IMR-90 (cell line): ENCODE measurements around the gene CCDC148. TPM values are rescaled to one million over a fixed set of nuclear protein-coding genes. Genes with fewer than 3 reads are reported as not detected.

Source experiments
- ATAC-seq: fragments of 200-7000 bp; cut with Tn5 transposase; 2 replicates; pipeline ENCODE4 v1.9.1; 2020; ENCODE audit warnings: low read depth, mild to moderate bottlenecking, moderate library complexity
- BruUV-seq: library from RNA; stranded (reverse); fragments of 400-500 nt; replicated peaks from 2 replicates; lab custom pipeline; 2021; lab: Mats Ljungman, UMichigan
- CTCF ChIA-PET: fragments of 300-600 bp; formaldehyde crosslinking; extraction: SDS; loops from one replicate; lab custom pipeline; 2021; ENCODE audit warnings: antibody characterized with exemption; lab: Yijun Ruan, JAX
- POLR2A ChIA-PET: fragments of 300-600 bp; sonication (Branson Sonifier 250); formaldehyde crosslinking; loops from one replicate; lab custom pipeline; 2022; ENCODE audit warnings: antibody characterized with exemption; ENCODE audit not compliant: unreplicated experiment; lab: Charles Lee
- DNase-seq: peaks from one replicate; pipeline ENCODE4 v3.0.0; 2013
- H2AFZ ChIP-seq: replicated peaks from 2 replicates; pipeline ENCODE3; 2013; ENCODE audit warnings: low read length, mild to moderate bottlenecking; ENCODE audit not compliant: poor library complexity
- H2AK5ac ChIP-seq: 2 replicates; pipeline ENCODE4 v1.6.1; 2013; ENCODE audit warnings: low read depth, low read length, inconsistent platforms
- H2AK9ac ChIP-seq: replicated peaks from 2 replicates; pipeline ENCODE3; 2013; ENCODE audit warnings: mild to moderate bottlenecking, low read depth, low read length, moderate library complexity; ENCODE audit not compliant: poor library complexity
- H2BK120ac ChIP-seq: 2 replicates; pipeline ENCODE4 v1.6.1; 2013; ENCODE audit warnings: low read depth, low read length, inconsistent platforms
- H2BK15ac ChIP-seq: 3 replicates; pipeline ENCODE4 v1.6.1; 2013; ENCODE audit warnings: low read depth, low read length, inconsistent platforms
- H2BK20ac ChIP-seq: 2 replicates; pipeline ENCODE4 v1.6.1; 2013; ENCODE audit warnings: low read depth, mild to moderate bottlenecking, inconsistent platforms, low read length, moderate library complexity
- H2BK5ac ChIP-seq: 2 replicates; pipeline ENCODE4 v1.6.1; 2013; ENCODE audit warnings: mild to moderate bottlenecking, low read depth, low read length, inconsistent platforms; ENCODE audit not compliant: poor library complexity, severe bottlenecking
- H3K14ac ChIP-seq: replicated peaks from 2 replicates; pipeline ENCODE4 v1.6.1; 2013; ENCODE audit warnings: low read depth, low read length, inconsistent platforms
- H3K18ac ChIP-seq: 2 replicates; pipeline ENCODE4 v1.6.1; 2013; ENCODE audit warnings: low read depth, low read length, control low read depth
- H3K23ac ChIP-seq: 2 replicates; pipeline ENCODE4 v1.6.1; 2013; ENCODE audit warnings: low read depth, low read length, inconsistent platforms
- H3K27ac ChIP-seq: 2 replicates; pipeline ENCODE4 v1.5.1; 2013; ENCODE audit warnings: mild to moderate bottlenecking, control low read depth, low read length; ENCODE audit not compliant: insufficient read depth
- H3K27me3 ChIP-seq: 2 replicates; pipeline ENCODE4 v1.6.1; 2013; ENCODE audit warnings: low read length; ENCODE audit not compliant: control insufficient read depth, insufficient read depth
- H3K36me3 ChIP-seq: 2 replicates; pipeline ENCODE4 v1.6.1; 2013; ENCODE audit warnings: low read length, mixed read lengths; ENCODE audit not compliant: control insufficient read depth, insufficient read depth
- H3K4ac ChIP-seq: 2 replicates; pipeline ENCODE4 v1.6.1; 2013; ENCODE audit warnings: low read depth, low read length, inconsistent platforms
- H3K4me1 ChIP-seq: 2 replicates; pipeline ENCODE4 v1.6.1; 2013; ENCODE audit warnings: low read length, mixed read lengths; ENCODE audit not compliant: control insufficient read depth, insufficient read depth
- H3K4me2 ChIP-seq: 2 replicates; pipeline ENCODE4 v1.6.1; 2013; ENCODE audit warnings: low read depth, mild to moderate bottlenecking, control low read depth, low read length, moderate library complexity
- H3K4me3 ChIP-seq: 2 replicates; pipeline ENCODE4 v1.5.1; 2013; ENCODE audit warnings: low read depth, mild to moderate bottlenecking, control low read depth, low read length, moderate library complexity; ENCODE audit not compliant: insufficient read depth
- H3K56ac ChIP-seq: 2 replicates; pipeline ENCODE4 v1.6.1; 2013; ENCODE audit warnings: low read length, inconsistent platforms; ENCODE audit not compliant: insufficient read depth; ENCODE audit errors: extremely low read depth
- H3K79me1 ChIP-seq, 2 experiments: 2 replicates each; pipeline ENCODE4 v1.6.1; 2013; ENCODE audit warnings: low read length in 2 of 2, inconsistent platforms in 1 of 2, low read depth in 1 of 2
- H3K9ac ChIP-seq: 2 replicates; pipeline ENCODE4 v1.6.1; 2013; ENCODE audit warnings: low read depth, low read length, control low read depth
- H3K9me1 ChIP-seq: 2 replicates; pipeline ENCODE4 v1.6.1; 2013; ENCODE audit warnings: low read length, inconsistent platforms; ENCODE audit not compliant: insufficient read depth
- H3K9me3 ChIP-seq: 2 replicates; pipeline ENCODE4 v1.6.1; 2013; ENCODE audit warnings: low read length; ENCODE audit not compliant: control insufficient read depth, insufficient read depth
- H4K20me1 ChIP-seq: 2 replicates; pipeline ENCODE4 v1.6.1; 2013; ENCODE audit warnings: low read length, inconsistent platforms; ENCODE audit not compliant: insufficient read depth
- H4K5ac ChIP-seq: 2 replicates; pipeline ENCODE4 v1.6.1; 2013; ENCODE audit warnings: mild to moderate bottlenecking, low read depth, low read length, control low read depth
- H4K8ac ChIP-seq, 2 experiments: 2 replicates each; pipeline ENCODE4 v1.6.1; 2013; ENCODE audit warnings: low read depth in 2 of 2, low read length in 2 of 2, control low read depth in 1 of 2, inconsistent platforms in 1 of 2
- H4K91ac ChIP-seq: 2 replicates; pipeline ENCODE4 v1.6.1; 2013; ENCODE audit warnings: low read depth, low read length, inconsistent platforms; ENCODE audit not compliant: insufficient read depth
- BHLHE40 ChIP-seq: fragments of 150-350 bp; IDR thresholded peaks from 2 replicates; pipeline ENCODE4 v1.6.1; 2016; ENCODE audit warnings: mild to moderate bottlenecking, low read depth, low read length
- CEBPB ChIP-seq: IDR thresholded peaks from 2 replicates; pipeline ENCODE4 v1.6.1; 2012; ENCODE audit warnings: low read depth, low read length, improper control_type of control experiment
- CHD1 ChIP-seq: IDR thresholded peaks from 2 replicates; pipeline ENCODE4 v1.6.1; 2012; ENCODE audit warnings: low read depth, low read length, improper control_type of control experiment
- ELK1 ChIP-seq: fragments of 150-350 bp; IDR thresholded peaks from 2 replicates; pipeline ENCODE4 v1.6.1; 2016; ENCODE audit warnings: low read depth, mild to moderate bottlenecking, low read length, moderate library complexity, borderline replicate concordance
- FOS ChIP-seq: fragments of 150-350 bp; IDR thresholded peaks from 2 replicates; pipeline ENCODE4 v1.6.1; 2016; ENCODE audit warnings: low read depth, low read length
- MAFK ChIP-seq: IDR thresholded peaks from 2 replicates; pipeline ENCODE4 v1.6.1; 2012; ENCODE audit warnings: low read depth, low read length, improper control_type of control experiment
- MAZ ChIP-seq: IDR thresholded peaks from 2 replicates; pipeline ENCODE4 v1.6.1; 2012; ENCODE audit warnings: low read depth, mild to moderate bottlenecking, low read length, improper control_type of control experiment, moderate library complexity, borderline replicate concordance
- MXI1 ChIP-seq: IDR thresholded peaks from 2 replicates; pipeline ENCODE4 v1.6.1; 2012; ENCODE audit warnings: low read depth, mild to moderate bottlenecking, low read length, moderate library complexity, borderline replicate concordance
- NFE2L2 ChIP-seq: fragments of 150-350 bp; IDR thresholded peaks from 2 replicates; pipeline ENCODE4 v1.6.1; 2016; ENCODE audit warnings: low read depth, mild to moderate bottlenecking, low read length
- RAD21 ChIP-seq: IDR thresholded peaks from 2 replicates; pipeline ENCODE4 v1.6.1; 2012; ENCODE audit warnings: low read length, improper control_type of control experiment
- USF2 ChIP-seq: fragments of 150-350 bp; IDR thresholded peaks from 2 replicates; pipeline ENCODE4 v1.6.1; 2017; ENCODE audit warnings: mild to moderate bottlenecking, antibody characterized with exemption, low read length, low read depth
- WGBS, 2 experiments: methylation state at CpG; one replicate each; pipeline versions ENCODE4 v1.1.5 to v1.1.7; 2013; ENCODE audit warnings: missing lambda C conversion rate in 2 of 2; ENCODE audit not compliant: insufficient read length in 1 of 2; ENCODE audit errors: extremely low coverage in 2 of 2; 5-methylcytosine and 5-hydroxymethylcytosine counted together
- dilution Hi-C: fragments of 300-500 bp; cut with HindIII; formaldehyde crosslinking; loops from one replicate; pipeline ENCODE4 v1.14.3; 2018; ENCODE audit warnings: low sequenced_read_pairs; ENCODE audit not compliant: unreplicated experiment
- in situ Hi-C: fragments of 300-500 bp; cut with MboI; formaldehyde crosslinking; loops from 3 replicates; pipeline ENCODE4 v1.14.3; 2019; ENCODE audit warnings: low sequenced_read_pairs, inconsistent platforms, mixed read lengths
- intact Hi-C: fragments of 100-400 bp; cut with micrococcal nuclease; formaldehyde crosslinking; loops from 2 replicates; pipeline ENCODE4 v1.10.0; 2022
- polyA plus RNA-seq, 3 experiments: library from polyadenylated mRNA; depleted of rRNA; stranded (reverse); fragments of >200 nt; gene quantifications; 2 replicates each; pipeline ENCODE4 v1.2.3, GENCODE V29; 2012; ENCODE audit warnings: low replicate concordance in 1 of 3
- total RNA-seq: library from RNA; depleted of rRNA; stranded (reverse); fragments of >200 nt; gene quantifications from 2 replicates; pipeline ENCODE4 v1.2.3, GENCODE V29; 2012

Gene CCDC148
- total and polyA plus RNA-seq, 2 of the 4 experiments (the other 2 are of a cell fraction), result 0.18 to 0.31 TPM

GRCh38 chr2:158378926-158379325, 77.6 kb downstream of the CCDC148 start:
- dilution Hi-C loops, result no loop called here

More at GRCh38 chr2:158378926-158379325, 77.6 kb downstream of the CCDC148 start:
- H3K79me1 ChIP-seq, result no peaks in the 10 kb centered on the region
- no TSS peak for BruUV-seq
- H3K9me3 ChIP-seq, result no peaks in the 10 kb centered on the region
- no peak for TF ChIP-seq CHD1
- no peak for TF ChIP-seq USF2
- no peak for TF ChIP-seq CEBPB
- TF ChIP-seq FOS, result no peak
- TF ChIP-seq MAZ, result no peak
- TF ChIP-seq RAD21, result no peak
- no peak for TF ChIP-seq ELK1
- TF ChIP-seq NFE2L2, result no peak
- no peak for TF ChIP-seq MXI1
- TF ChIP-seq MAFK, result no peak
- TF ChIP-seq BHLHE40, result no peak
- WGBS, 2 experiments, result no CpG with 5 or more reads among the region's 1 CpG
- no peak overlapping the region for H2BK120ac ChIP-seq
- in situ Hi-C loops (no loop called here), intact Hi-C loops (no loop called here)
- H3K23ac ChIP-seq, result no peak overlapping the region
- no peak overlapping the region for H3K14ac ChIP-seq
- H4K5ac ChIP-seq, result no peak overlapping the region
- H3K4ac ChIP-seq, result no peak overlapping the region
- H3K4me3 ChIP-seq, result no peak overlapping the region
- no peak overlapping the region for H3K18ac ChIP-seq
- H3K27me3 ChIP-seq, result no peaks in the 10 kb centered on the region
- no peak overlapping the region for H2AFZ ChIP-seq
- CTCF ChIA-PET, result no interaction called here
- no peak overlapping the region for H2BK15ac ChIP-seq
- no peaks in the 10 kb centered on the region for H3K36me3 ChIP-seq
- H3K4me1 ChIP-seq, result no peaks in the 10 kb centered on the region
- no peak overlapping the region for H4K8ac ChIP-seq
- no peak overlapping the region for H2AK9ac ChIP-seq
- H3K56ac ChIP-seq, result no peak overlapping the region
- DNase-seq (no peak), ATAC-seq (no peak)
- no peak overlapping the region for H3K9ac ChIP-seq
- H2BK5ac ChIP-seq, result no peak overlapping the region
- no peak overlapping the region for H3K27ac ChIP-seq
- no peaks in the 10 kb centered on the region for H4K20me1 ChIP-seq
- POLR2A ChIA-PET, result no interaction called here
- no peak overlapping the region for H3K4me2 ChIP-seq
- no peak overlapping the region for H2BK20ac ChIP-seq
- H2AK5ac ChIP-seq, result no peak overlapping the region
- no peaks in the 10 kb centered on the region for H3K9me1 ChIP-seq
- no peak overlapping the region for H4K91ac ChIP-seq
